Activated T-helper 2 cell treated with anti-CD3 and anti-CD28 coated beads, Interferon-gamma antibody, Interleukin-2, Interleukin-4, amounts not matched to agents 10 μg/mL and 5 μg/mL and 100 μg/mL, durations not matched to agents 14 hours and 24 hours and 36 hours (primary cell): Measurements from ENCODE around the gene SAA2. TPM values are rescaled to one million over a fixed set of nuclear protein-coding genes. Genes with fewer than 3 reads are reported as not detected.

Experiments used
- DNase-seq: peaks from one replicate; pipeline ENCODE4 v3.0.0; 2021; ENCODE audit warnings: low spot score
- H3K27ac Mint-ChIP-seq: one replicate; pipeline ENCODE4 v1.8.0; 2021; ENCODE audit warnings: mixed read lengths
- H3K27me3 Mint-ChIP-seq: one replicate; pipeline ENCODE4 v1.8.0; 2021; ENCODE audit warnings: low read depth, mixed read lengths
- H3K36me3 Mint-ChIP-seq: one replicate; pipeline ENCODE4 v1.8.0; 2021; ENCODE audit warnings: low read depth, mixed read lengths
- H3K4me1 Mint-ChIP-seq: one replicate; pipeline ENCODE4 v1.8.0; 2021; ENCODE audit warnings: low read depth, mixed read lengths
- H3K4me3 Mint-ChIP-seq: one replicate; pipeline ENCODE4 v1.8.0; 2021; ENCODE audit warnings: low read depth, mild to moderate bottlenecking, moderate library complexity, mixed read lengths
- H3K9me3 Mint-ChIP-seq: one replicate; pipeline ENCODE4 v1.8.0; 2021; ENCODE audit warnings: mixed read lengths
- intact Hi-C: fragments of 100-400 bp; cut with micrococcal nuclease; formaldehyde crosslinking; loops from one replicate; pipeline ENCODE4 v1.15.1; 2023
- total RNA-seq: library from RNA; stranded (reverse); gene quantifications from 2 replicates; pipeline ENCODE4 v1.2.3, GENCODE V29; 2022

The SAA2 gene
- total RNA-seq, 1 donor from 2014 or later = not detected

DNA sequence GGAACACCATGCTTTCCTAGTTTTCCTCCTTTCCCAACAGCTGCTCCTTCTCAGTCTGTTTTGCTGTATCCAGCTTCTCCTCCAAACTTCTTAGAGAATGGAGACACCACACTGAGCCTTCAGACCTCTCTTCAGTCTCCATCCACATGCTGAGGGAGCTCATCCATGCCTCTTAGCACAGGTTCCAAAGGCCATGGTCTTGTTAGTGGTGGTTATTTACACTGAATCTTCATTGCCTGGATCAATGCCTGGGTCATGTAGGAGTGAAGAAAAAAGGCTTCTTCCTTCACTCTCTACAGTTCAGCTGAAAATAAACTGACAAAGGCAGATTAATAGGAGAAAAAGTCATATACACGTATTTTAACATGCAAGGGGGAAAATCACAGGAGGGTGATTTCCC is 8.8 kb downstream of the SAA2 start:
- no peak for DNase-seq
- Mint-ChIP-seq H3K27me3 (peaks cover 61% of the 10 kb centered on the region), H3K36me3 (no peaks in the 10 kb centered on the region), H3K4me1 (peaks cover 10% of the 10 kb centered on the region), H3K27ac (no peak overlapping the region), H3K9me3 (no peaks in the 10 kb centered on the region), H3K4me3 (no peak overlapping the region)
- intact Hi-C loops = loop anchor here (5.0 to 10.0 kb wide), 3 partner anchors 158 to 495 kb away; partner anchors contain the start of gene TSG101

GRCh38 chr11:18236664-18237356 is 11.7 kb downstream of the SAA2 start, which contains the start of gene SAA4:
TSS of gene SAA4 (minus strand) at chr11:18236802. CDS start at chr11:18235926, 876 bp downstream.
- Mint-ChIP-seq H3K9me3 (no peaks in the 10 kb centered on the region), H3K4me3 (no peak within 1 kb of the TSS), H3K36me3 (no peaks in the 10 kb centered on the region), H3K27ac (no peak within 1 kb of the TSS), H3K4me1 (peaks cover 1% of the 10 kb centered on the region), H3K27me3 (peaks cover 63% of the 10 kb centered on the region)
- intact Hi-C loops = no loop called here
- no peak for DNase-seq

DNA sequence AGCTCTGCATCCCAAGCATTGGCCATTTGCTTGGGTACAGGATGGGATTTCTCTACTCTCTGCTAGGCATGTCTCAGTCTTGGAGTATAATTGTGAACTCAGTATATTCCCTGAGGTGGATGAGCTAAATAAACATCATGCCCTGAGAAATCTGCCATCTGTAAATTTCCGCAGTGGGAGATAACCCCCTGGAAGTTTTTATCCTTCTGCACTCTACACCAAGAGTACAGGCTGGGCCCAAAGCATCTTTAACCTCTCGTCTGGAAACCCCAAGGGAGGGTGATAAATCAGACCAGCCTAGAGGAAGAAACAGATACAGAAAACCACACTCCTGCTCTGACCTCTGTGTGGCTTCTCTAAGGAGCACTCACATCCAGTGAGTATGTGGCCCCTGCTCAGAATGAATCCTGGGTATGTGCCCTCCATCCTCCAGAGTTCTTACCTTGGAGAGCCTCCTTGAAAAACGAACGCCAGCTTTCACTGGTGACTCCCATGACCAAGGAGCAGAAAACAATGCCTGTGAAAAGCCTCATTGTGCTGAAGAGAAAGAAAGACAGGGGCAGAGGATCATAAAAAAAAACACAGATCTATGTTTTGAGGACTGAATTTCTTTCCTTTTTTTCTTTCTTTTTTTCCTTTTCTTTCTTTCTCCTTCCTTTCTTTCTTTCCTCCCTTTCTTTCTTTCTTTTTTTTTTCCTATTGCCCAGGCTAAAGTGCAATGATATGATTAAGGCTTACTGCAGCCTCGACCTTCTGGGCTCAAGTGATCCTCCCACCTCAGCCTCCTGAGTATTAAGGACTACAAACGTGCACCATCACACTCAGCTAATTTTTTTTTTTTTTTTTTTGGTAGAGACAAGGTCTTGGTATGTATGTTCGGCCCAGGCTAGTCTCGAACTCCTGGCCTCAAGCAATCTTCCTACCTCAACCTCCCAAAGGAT is 12.8 kb downstream of the SAA2 start:
- intact Hi-C loops = no loop called here
- no peaks in the 10 kb centered on the region for H3K36me3 Mint-ChIP-seq
- H3K27ac Mint-ChIP-seq = no peak overlapping the region
- no peak for DNase-seq
- H3K4me3 Mint-ChIP-seq = no peak overlapping the region
- peaks cover 54% of the 10 kb centered on the region for H3K27me3 Mint-ChIP-seq
- H3K9me3 Mint-ChIP-seq = no peaks in the 10 kb centered on the region
- H3K4me1 Mint-ChIP-seq = peaks cover 1% of the 10 kb centered on the region

- no peaks in the 10 kb centered on the region for H3K9me3 Mint-ChIP-seq
- H3K27ac Mint-ChIP-seq = no peak overlapping the region
- intact Hi-C loops = no loop called here
- peaks cover 42% of the 10 kb centered on the region for H3K27me3 Mint-ChIP-seq
- no peaks in the 10 kb centered on the region for H3K36me3 Mint-ChIP-seq
- no peak for DNase-seq
- no peak overlapping the region for H3K4me3 Mint-ChIP-seq
- H3K4me1 Mint-ChIP-seq = peaks cover 1% of the 10 kb centered on the region
Observed at GRCh38 chr11:18233912-18234311, 14.6 kb downstream of the SAA2 start.

- intact Hi-C loops = no loop called here
- peaks cover 24% of the 10 kb centered on the region for H3K27me3 Mint-ChIP-seq
- H3K4me1 Mint-ChIP-seq = peaks cover 1% of the 10 kb centered on the region
- no peaks in the 10 kb centered on the region for H3K36me3 Mint-ChIP-seq
- H3K4me3 Mint-ChIP-seq = no peak overlapping the region
- H3K9me3 Mint-ChIP-seq = no peaks in the 10 kb centered on the region
- DNase-seq = no peak
- no peak overlapping the region for H3K27ac Mint-ChIP-seq
Observed at GRCh38 chr11:18230859-18231258, 17.6 kb downstream of the SAA2 start.

DNA sequence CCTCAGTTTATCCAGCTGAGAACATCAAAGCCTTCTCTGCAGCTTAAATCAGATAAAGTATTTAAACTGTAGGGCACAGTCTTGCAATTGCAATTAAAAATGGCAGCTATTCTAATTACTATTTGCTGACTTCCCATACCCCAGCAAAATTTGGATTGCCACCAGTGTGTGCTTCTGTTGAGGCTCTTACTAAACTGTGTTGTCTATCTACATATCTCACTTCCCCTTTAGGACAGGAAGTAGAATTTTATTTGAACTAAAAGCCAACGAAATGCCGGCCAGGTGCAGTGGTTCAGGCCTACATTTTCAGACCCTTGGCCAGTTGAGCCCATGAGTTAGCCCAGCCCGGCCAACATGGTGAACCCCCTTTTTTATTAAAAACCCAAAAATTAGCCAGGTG is 19.0 kb downstream of the SAA2 start:
- H3K4me1 Mint-ChIP-seq = no peaks in the 10 kb centered on the region
- no peak for DNase-seq
- intact Hi-C loops = no loop called here
- H3K27ac Mint-ChIP-seq = no peak overlapping the region
- no peak overlapping the region for H3K4me3 Mint-ChIP-seq
- H3K36me3 Mint-ChIP-seq = no peaks in the 10 kb centered on the region
- no peaks in the 10 kb centered on the region for H3K9me3 Mint-ChIP-seq
- peaks cover 16% of the 10 kb centered on the region for H3K27me3 Mint-ChIP-seq

GRCh38 chr11:18225913-18226312 is 22.6 kb downstream of the SAA2 start:
- no peaks in the 10 kb centered on the region for H3K4me1 Mint-ChIP-seq
- no peak for DNase-seq
- H3K36me3 Mint-ChIP-seq = no peaks in the 10 kb centered on the region
- no peaks in the 10 kb centered on the region for H3K9me3 Mint-ChIP-seq
- no peak overlapping the region for H3K27ac Mint-ChIP-seq
- H3K4me3 Mint-ChIP-seq = no peak overlapping the region
- H3K27me3 Mint-ChIP-seq = peaks cover 6% of the 10 kb centered on the region
- intact Hi-C loops = no loop called here

GRCh38 chr11:18223591-18224387 is 24.7 kb downstream of the SAA2 start:
- Mint-ChIP-seq H3K4me1 (no peaks in the 10 kb centered on the region), H3K9me3 (no peaks in the 10 kb centered on the region), H3K36me3 (no peaks in the 10 kb centered on the region), H3K27me3 (peaks cover 15% of the 10 kb centered on the region), H3K4me3 (no peak overlapping the region), H3K27ac (no peak overlapping the region)
- no peak for DNase-seq
- intact Hi-C loops = no loop called here

GRCh38 chr11:18222814-18223421 is 25.6 kb downstream of the SAA2 start:
- Mint-ChIP-seq H3K27me3 (peaks cover 23% of the 10 kb centered on the region), H3K4me1 (no peaks in the 10 kb centered on the region), H3K9me3 (no peaks in the 10 kb centered on the region), H3K36me3 (no peaks in the 10 kb centered on the region), H3K27ac (no peak overlapping the region), H3K4me3 (no peak overlapping the region)
- DNase-seq = no peak
- intact Hi-C loops = no loop called here

DNA sequence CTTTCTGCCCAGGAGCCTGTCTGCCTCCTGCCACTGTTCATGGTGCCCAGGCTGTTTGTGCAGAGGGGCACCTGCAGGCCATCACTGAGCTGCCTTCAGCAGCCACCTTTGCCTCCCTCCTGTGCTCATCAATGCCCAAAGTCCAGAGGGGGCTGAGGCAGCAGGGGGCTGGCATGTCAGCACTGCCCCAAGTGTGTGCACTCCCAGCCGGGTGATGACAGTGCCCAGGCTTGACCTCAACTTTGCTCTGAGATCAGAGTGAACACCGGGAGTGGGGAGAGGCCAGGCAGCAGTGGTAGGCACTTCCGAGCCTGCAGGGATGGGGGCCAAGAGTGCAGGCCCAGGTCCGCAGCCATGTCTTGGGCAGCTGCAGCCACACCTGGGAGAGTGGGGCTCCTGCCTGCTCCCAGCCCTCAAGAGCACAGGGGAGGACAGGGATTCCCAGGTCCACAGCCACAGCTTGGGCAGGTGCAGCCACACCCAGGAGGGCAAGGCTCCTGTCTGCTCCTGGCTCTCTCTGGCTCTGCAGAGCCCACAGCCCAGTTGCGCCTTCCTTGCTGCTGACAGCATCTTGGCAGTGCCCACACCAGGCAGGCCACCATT is 27.1 kb downstream of the SAA2 start:
- Mint-ChIP-seq H3K27me3 (peaks cover 31% of the 10 kb centered on the region), H3K4me1 (no peaks in the 10 kb centered on the region), H3K36me3 (no peaks in the 10 kb centered on the region), H3K27ac (no peak overlapping the region), H3K9me3 (no peaks in the 10 kb centered on the region), H3K4me3 (no peak overlapping the region)
- no peak for DNase-seq
- intact Hi-C loops = no loop called here

- no peaks in the 10 kb centered on the region for H3K36me3 Mint-ChIP-seq
- H3K27me3 Mint-ChIP-seq = peaks cover 64% of the 10 kb centered on the region
- no peaks in the 10 kb centered on the region for H3K9me3 Mint-ChIP-seq
- H3K4me1 Mint-ChIP-seq = peaks cover 18% of the 10 kb centered on the region
- intact Hi-C loops = loop anchor here (10.0 kb wide), 1 partner anchor 94 kb away; no protein-coding TSS in a partner anchor
- DNase-seq = no peak
- H3K27ac Mint-ChIP-seq = no peak overlapping the region
- no peak overlapping the region for H3K4me3 Mint-ChIP-seq
Observed at GRCh38 chr11:18209058-18209457, 39.4 kb downstream of the SAA2 start.

DNA sequence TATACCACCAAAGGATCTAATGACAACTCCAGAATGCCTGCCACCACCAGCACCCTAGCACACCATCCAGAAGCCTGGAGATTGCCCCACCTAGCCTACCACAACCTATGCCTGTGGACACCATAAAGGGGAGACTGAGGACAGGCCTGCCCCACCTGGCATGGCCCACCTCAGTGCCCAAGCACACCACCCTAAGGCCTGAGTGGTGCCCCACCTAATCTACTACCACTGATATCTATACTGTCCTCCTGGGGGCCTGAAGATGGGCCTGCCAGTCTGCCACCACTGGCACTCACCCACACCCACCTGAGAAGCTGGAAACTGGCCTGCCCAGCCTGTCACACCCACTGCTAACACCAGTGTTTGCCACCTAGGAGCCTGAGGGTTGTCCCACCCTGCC is 43.7 kb downstream of the SAA2 start:
- peaks cover 62% of the 10 kb centered on the region for H3K27me3 Mint-ChIP-seq
- H3K4me1 Mint-ChIP-seq = peaks cover 18% of the 10 kb centered on the region
- no peak for DNase-seq
- intact Hi-C loops = loop anchor here (10.0 kb wide), 1 partner anchor 90 kb away; no protein-coding TSS in a partner anchor
- H3K9me3 Mint-ChIP-seq = no peaks in the 10 kb centered on the region
- H3K4me3 Mint-ChIP-seq = no peak overlapping the region
- H3K27ac Mint-ChIP-seq = no peak overlapping the region
- no peaks in the 10 kb centered on the region for H3K36me3 Mint-ChIP-seq
